Psoas muscle (tissue), 8 donors: Measurements from ENCODE around the gene MAGEA4. TPM values are rescaled to one million over a fixed set of nuclear protein-coding genes. Genes with fewer than 3 reads are reported as not detected.
"Not testable (repeated sequence)": the region's sequence is repeated elsewhere in the genome, so short reads cannot be mapped to it uniquely, and the experiment has no call there.

Experiments used
- ATAC-seq, 4 donors: fragments of 200-7000 bp; cut with Tn5 transposase; one replicate each; pipeline ENCODE4 v1.9.1; 2020; ENCODE audit warnings: moderate library complexity in 3 of 4, mild to moderate bottlenecking in 2 of 4
- DNase-seq, 2 donors: peaks; one replicate each; pipeline ENCODE4 v3.0.0-alpha.2; 2020
- H3K27ac ChIP-seq: fragments of 200-600 bp; one replicate; pipeline ENCODE4 v1.8.0; 2022
- H3K27me3 ChIP-seq, 3 donors: fragments of 200-600 bp in 1 of 3; one replicate each; pipeline versions ENCODE4 v1.6.1 to v1.8.0; 2013 to 2022; ENCODE audit warnings: low read length in 2 of 3, mild to moderate bottlenecking in 2 of 3, moderate library complexity in 1 of 3; ENCODE audit not compliant: insufficient read depth in 3 of 3
- H3K36me3 ChIP-seq, 2 donors: fragments of 200-600 bp in 1 of 2; one replicate each; pipeline versions ENCODE4 v1.6.1 to v1.8.0; 2013 to 2022; ENCODE audit warnings: low read depth in 1 of 2, mild to moderate bottlenecking in 1 of 2, moderate library complexity in 1 of 2; ENCODE audit not compliant: insufficient read depth in 1 of 2
- H3K4me1 ChIP-seq: fragments of 200-600 bp; one replicate; pipeline ENCODE4 v1.8.0; 2022
- H3K4me3 ChIP-seq: fragments of 200-600 bp; one replicate; pipeline ENCODE4 v1.8.0; 2022; ENCODE audit warnings: mild to moderate bottlenecking
- H3K9me3 ChIP-seq: fragments of 200-600 bp; one replicate; pipeline ENCODE4 v1.8.0; 2022
- WGBS, 3 donors: extraction: QIAGEN DNeasy Blood & Tissue Kit; methylation state at CpG; one replicate each; pipeline versions ENCODE4 v1.1.6 to v1.1.7; 2013; 5-methylcytosine and 5-hydroxymethylcytosine counted together
- intact Hi-C, 2 donors: fragments of 100-400 bp; cut with DNase I; formaldehyde crosslinking; loops; one replicate each; pipeline versions ENCODE4 v1.11.0 to v1.14.2; 2022
- polyA plus RNA-seq, 3 donors: library from polyadenylated mRNA; stranded (reverse); fragments of 200-250 nt; gene quantifications; one replicate each; pipeline ENCODE4 v1.2.3, GENCODE V29; 2013
- total RNA-seq, 4 donors: library from RNA; stranded (reverse); fragmentation: NEBNext Ultra II Directional in 2 of 4; extraction: Animal tissue kit (Norgen Biotek cat#: 25700) in 2 of 4; gene quantifications; one replicate each; pipeline versions ENCODE4 v1.2.1 to v1.2.4, GENCODE V29; 2021 to 2023
- TF ChIP-seq, protein P1 (sequence below): fragments of 200-600 bp; IDR thresholded peaks from one replicate; pipeline ENCODE4 v1.8.0; 2022; ENCODE audit warnings: antibody characterized with exemption
- donor health status: healthy with polysubstance abuse.
- donor health status: DM: no; HTN: no; CAD: no; lungs with moderate emphysema.
- donor health status: Bipolar disorder and iron deficiency.
- donor health status: healthy.
- donor health status: DM: yes; HTN: yes; CAD: no.
- donor health status: DM: no; HTN: no; CAD: no.
- donor health status: DM: no; HTN: no; CAD: no.
- donor health status: DM: yes; HTN: yes; CAD: no.

Gene MAGEA4
- total and polyA plus RNA-seq, 7 donors = not detected

DNA sequence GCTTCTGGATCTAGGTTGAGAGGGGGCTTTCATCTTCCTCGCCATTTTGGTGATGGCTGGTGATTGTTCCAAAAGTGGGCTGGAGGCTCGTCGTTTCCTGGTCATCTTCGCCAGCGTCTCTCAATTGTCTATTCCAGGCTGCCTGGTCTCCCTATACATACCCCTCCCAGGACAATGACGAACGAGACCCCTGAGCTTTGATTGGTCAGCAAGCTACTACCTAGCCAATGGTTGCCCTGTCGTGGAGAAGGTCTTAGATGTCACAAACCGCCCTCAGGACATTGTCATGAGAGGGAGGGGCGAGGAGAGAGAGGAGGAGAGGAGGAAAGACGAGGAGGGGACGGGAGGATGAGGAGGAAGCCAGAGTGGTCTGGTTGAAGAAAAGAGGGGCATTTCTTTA, 7.7 kb upstream of the MAGEA4 start:
- TF ChIP-seq, protein P1, sequence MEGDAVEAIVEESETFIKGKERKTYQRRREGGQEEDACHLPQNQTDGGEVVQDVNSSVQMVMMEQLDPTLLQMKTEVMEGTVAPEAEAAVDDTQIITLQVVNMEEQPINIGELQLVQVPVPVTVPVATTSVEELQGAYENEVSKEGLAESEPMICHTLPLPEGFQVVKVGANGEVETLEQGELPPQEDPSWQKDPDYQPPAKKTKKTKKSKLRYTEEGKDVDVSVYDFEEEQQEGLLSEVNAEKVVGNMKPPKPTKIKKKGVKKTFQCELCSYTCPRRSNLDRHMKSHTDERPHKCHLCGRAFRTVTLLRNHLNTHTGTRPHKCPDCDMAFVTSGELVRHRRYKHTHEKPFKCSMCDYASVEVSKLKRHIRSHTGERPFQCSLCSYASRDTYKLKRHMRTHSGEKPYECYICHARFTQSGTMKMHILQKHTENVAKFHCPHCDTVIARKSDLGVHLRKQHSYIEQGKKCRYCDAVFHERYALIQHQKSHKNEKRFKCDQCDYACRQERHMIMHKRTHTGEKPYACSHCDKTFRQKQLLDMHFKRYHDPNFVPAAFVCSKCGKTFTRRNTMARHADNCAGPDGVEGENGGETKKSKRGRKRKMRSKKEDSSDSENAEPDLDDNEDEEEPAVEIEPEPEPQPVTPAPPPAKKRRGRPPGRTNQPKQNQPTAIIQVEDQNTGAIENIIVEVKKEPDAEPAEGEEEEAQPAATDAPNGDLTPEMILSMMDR = no peak
- H3K27me3 ChIP-seq = no peaks in the 10 kb centered on the region
- H3K36me3 ChIP-seq = no peaks in the 10 kb centered on the region
- 78 to 95% (median 94%) methylated on average over 11 to 12 of the region's 12 CpGs for WGBS, 3 donors
- H3K9me3 ChIP-seq = no peaks in the 10 kb centered on the region
- no peak overlapping the region for H3K27ac ChIP-seq
- intact Hi-C loops = no loop called here
- no peak for DNase-seq
- no peak for ATAC-seq
- H3K4me3 ChIP-seq = no peak overlapping the region
- no peaks in the 10 kb centered on the region for H3K4me1 ChIP-seq

GRCh38 chrX:151912221-151912620, 468 bp upstream of the MAGEA4 start:
- TF ChIP-seq, protein P1 = no peak
- H3K27ac ChIP-seq = no peak overlapping the region
- 67 to 85% (median 82%) methylated on average over 1 to 11 of the region's 11 CpGs for WGBS, 3 donors
- no peaks in the 10 kb centered on the region for H3K27me3 ChIP-seq
- no peak overlapping the region for H3K4me3 ChIP-seq
- ATAC-seq (no peak), DNase-seq (no peak)
- intact Hi-C loops = no loop called here
- no peaks in the 10 kb centered on the region for H3K36me3 ChIP-seq
- H3K9me3 ChIP-seq = no peaks in the 10 kb centered on the region
- H3K4me1 ChIP-seq = no peaks in the 10 kb centered on the region

DNA sequence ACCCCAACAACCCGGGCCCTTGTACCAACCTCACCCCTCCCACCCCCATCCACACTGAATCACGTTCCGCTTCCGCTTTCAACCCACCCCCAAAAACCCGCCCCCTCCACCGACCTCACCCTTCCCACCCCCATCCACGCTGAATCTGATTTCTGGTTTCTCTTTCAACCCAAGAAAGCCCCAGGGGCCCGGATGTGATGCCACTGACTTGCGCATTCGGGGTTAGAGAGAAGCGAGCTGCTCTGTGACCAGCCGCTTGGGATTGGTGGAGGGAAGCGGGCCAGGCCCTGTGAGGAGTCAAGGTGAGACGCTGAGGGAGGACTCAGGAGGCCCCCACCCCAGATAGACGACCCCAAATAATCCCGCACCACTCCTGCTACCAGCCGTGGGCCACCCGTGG, 6.0 kb downstream of the MAGEA4 start:
- H3K27me3 ChIP-seq, DNase-seq, H3K4me1 ChIP-seq, intact Hi-C loops, H3K36me3 ChIP-seq, ATAC-seq, H3K4me3 ChIP-seq, H3K27ac ChIP-seq, H3K9me3 ChIP-seq: not testable (repeated sequence)
- 93 to 97% (median 94%) methylated on average over 9 to 17 of the region's 18 CpGs for WGBS, 3 donors

GRCh38 chrX:151919610-151920009, 6.9 kb downstream of the MAGEA4 start:
- Histone ChIP-seq H3K36me3 (no peaks in the 10 kb centered on the region), H3K27ac (no peak overlapping the region), H3K27me3 (no peaks in the 10 kb centered on the region), H3K4me3 (no peak overlapping the region), H3K4me1 (no peaks in the 10 kb centered on the region), H3K9me3 (no peaks in the 10 kb centered on the region)
- TF ChIP-seq, protein P1 = no peak
- DNase-seq (no peak), ATAC-seq (no peak)
- WGBS, 3 donors = 94 to 100% (median 95%) methylated on average over 3 to 11 of the region's 11 CpGs
- intact Hi-C loops = no loop called here

DNA sequence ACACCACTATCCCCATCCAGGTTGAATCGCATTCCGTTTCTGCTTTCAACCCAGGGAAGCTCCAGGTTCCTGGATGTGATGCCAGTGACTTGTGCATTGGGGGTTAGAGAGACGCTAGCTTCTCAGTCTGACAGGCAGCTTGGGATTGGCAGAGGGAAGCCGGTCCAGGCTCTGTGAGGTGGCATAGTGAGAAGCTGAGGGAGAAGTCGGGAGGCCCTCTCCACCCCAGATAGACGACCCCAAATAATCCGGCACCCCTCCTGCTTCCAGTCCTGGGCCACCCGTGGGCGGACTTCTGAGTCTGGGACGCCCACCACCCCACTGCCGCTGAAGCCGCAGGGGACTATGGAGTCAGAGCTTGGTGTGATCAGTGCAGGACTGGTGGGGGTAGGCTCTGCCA, 7.4 kb downstream of the MAGEA4 start:
- Histone ChIP-seq H3K27ac (no peak overlapping the region), H3K27me3 (no peaks in the 10 kb centered on the region), H3K9me3 (no peaks in the 10 kb centered on the region), H3K4me3 (no peak overlapping the region), H3K4me1 (no peaks in the 10 kb centered on the region), H3K36me3 (no peaks in the 10 kb centered on the region)
- intact Hi-C loops = no loop called here
- WGBS, 3 donors = 90 to 94% (median 91%) methylated on average over 7 to 12 of the region's 12 CpGs
- DNase-seq = no peak
- TF ChIP-seq, protein P1 = no peak
- ATAC-seq = no peak
